GM18870 (cell line): ENCODE data around the gene PPP4R1.

Source experiments
- ATAC-seq: cut with Tn5 transposase; IDR thresholded peaks from one replicate; pipeline ENCODE4 v1.9.1; 2021; ENCODE audit warnings: moderate library complexity; ENCODE audit not compliant: unreplicated experiment

PPP4R1 gene

DNA sequence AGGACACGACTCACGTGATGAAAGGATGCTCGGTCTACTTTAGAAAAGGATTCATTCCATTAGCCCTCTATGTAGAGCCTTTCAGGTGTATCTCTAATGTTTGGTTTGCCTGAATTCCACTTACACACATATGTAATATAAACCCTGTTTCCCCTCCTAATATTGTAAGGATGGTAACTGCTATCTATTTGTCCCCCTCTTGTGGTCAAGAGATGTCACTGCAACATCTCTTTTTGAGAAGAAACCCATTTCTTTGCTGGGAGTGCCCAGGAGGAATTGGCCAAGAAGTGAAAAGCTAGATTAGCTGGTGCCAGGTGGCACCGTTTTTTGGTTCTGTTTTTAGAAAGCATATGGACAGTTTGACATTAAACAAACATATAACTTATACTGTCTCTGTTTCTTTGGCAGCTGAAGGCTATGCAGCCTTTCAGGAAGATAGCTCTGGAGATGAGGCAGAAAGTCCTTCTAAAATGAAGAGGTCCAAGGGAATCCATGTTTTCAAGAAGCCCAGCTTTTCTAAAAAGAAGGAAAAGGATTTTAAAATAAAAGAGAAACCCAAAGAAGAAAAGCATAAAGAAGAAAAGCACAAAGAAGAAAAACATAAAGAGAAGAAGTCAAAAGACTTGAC lies 97.8 kb downstream of the PPP4R1 start:
- no peak for ATAC-seq

DNA sequence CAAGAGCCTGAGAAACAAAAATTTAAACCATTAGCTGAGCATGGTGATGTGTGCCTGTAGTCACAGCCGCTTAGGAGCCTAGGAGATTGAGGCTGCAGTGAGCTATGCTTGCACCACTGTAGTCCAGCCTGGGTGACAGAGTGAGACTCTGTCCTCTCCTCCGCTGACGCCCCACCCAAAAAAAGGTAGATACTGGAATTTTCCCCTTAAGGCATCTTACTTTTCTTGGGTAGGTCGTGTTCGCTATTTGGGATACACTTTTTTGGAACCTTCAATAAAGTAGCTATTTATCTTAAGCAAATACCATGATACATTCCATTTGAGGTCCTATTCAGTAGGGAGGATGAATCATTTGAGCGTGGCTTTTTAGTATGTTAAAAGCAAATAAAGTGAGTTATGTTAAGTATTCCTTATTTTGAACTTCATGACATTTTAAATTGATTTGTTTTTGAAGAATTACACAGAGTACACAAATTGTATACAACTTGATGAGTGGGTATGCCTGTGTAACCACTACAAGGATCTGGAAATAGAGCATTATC lies 100.3 kb downstream of the PPP4R1 start:
- ATAC-seq = no peak

DNA sequence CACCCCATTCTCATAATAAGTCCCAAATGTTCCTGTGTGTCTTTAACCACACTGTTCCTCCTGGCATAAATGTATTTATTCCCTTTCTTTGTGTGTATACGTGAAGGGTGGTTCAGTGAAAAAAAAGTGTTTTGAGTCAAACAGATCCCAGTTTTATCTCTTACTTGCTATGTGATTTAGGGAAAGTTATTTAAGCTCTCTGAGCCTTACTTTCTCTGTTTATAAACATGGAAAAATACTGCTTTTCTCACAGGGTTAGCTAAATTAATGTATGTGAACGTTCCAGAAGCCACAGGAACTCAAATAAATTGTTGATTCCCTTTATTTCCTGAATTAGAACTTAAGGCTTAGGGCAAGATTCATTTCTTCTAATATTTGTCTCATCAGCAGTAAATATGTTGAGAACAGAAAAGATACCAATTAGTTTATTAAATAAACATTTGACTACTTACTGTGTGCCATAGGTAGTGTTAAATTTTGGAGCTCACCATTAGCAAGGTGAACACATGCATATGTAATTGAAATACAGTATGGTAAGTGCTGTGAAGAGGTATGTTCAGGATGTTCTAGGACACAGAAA lies 105.8 kb downstream of the PPP4R1 start:
- ATAC-seq = no peak

- ATAC-seq = no peak
Measured at GRCh38 chr18:9507565-9508088, 106.7 kb downstream of the PPP4R1 start.

- ATAC-seq = no peak
Measured at GRCh38 chr18:9506046-9506792, 108.1 kb downstream of the PPP4R1 start.
